ENCODE results near the gene OSBPL6. TPM values are rescaled to one million over a fixed set of nuclear protein-coding genes. Genes with fewer than 3 reads are reported as not detected.
"Not testable (repeated sequence)": the region's sequence is repeated elsewhere in the genome, so short reads cannot be mapped to it uniquely, and the experiment has no call there.

The OSBPL6 gene
- total RNA-seq (1 to 10 TPM; 1.2 to 1.6 TPM), polyA plus RNA-seq (0.33 TPM)

GRCh38 chr2:178193823-178194599 is at the start of gene OSBPL6:
TSS of gene OSBPL6 (plus strand) at chr2:178194512. CDS start at chr2:178306185, 111,673 bp downstream.
- no peaks in the 10 kb centered on the region for H3K36me3 Mint-ChIP-seq
- peak within 1 kb of the TSS; percentile 38 for H3K4me3 ChIP-seq (ENCODE audit: low read length)
- peak within 1 kb of the TSS; percentile 71 to 82 (median 78) for H3K4me3 Mint-ChIP-seq
- H3K9me3 ChIP-seq (ENCODE audit: low read length): no peaks in the 10 kb centered on the region
- POLR2A ChIA-PET: no interaction called here
- no peaks in the 10 kb centered on the region for H3K36me3 ChIP-seq (ENCODE audit: insufficient read depth, low read length)
- peak; percentile 12 to 56 (median 46) for DNase-seq
- peaks cover 34 to 60% of the 10 kb centered on the region in 2 donors for H3K27me3 Mint-ChIP-seq
- H3K4me1 Mint-ChIP-seq: peaks cover 15 to 31% (median 16%) of the 10 kb centered on the region in 3 donors
- CTCF ChIA-PET: no interaction called here
- peaks cover 6% of the 10 kb centered on the region for H3K27me3 ChIP-seq (ENCODE audit: insufficient read depth, low read length, poor library complexity, severe bottlenecking)
- H3K27ac ChIP-seq (ENCODE audit: low read depth, low read length): no peak within 1 kb of the TSS
- H3K4me1 ChIP-seq (ENCODE audit: insufficient read depth, low read length): peaks cover 6% of the 10 kb centered on the region
- H3K9me3 Mint-ChIP-seq: peaks cover 0 to 5% (median 0%) of the 10 kb centered on the region in 5 donors
- peak within 1 kb of the TSS in 3 of 8 donors; percentile 26 to 73 (median 44) for H3K27ac Mint-ChIP-seq

GRCh38 chr2:178152033-178152432 is 42.3 kb upstream of the OSBPL6 start:
- CTCF ChIA-PET: no interaction called here
- no peaks in the 10 kb centered on the region for H3K4me1 Mint-ChIP-seq

GRCh38 chr2:178152542-178152941 is 41.8 kb upstream of the OSBPL6 start:
- CTCF ChIA-PET: no interaction called here
- Mint-ChIP-seq H3K9me3 (peaks cover 0 to 9% (median 8%) of the 10 kb centered on the region in 5 donors), H3K4me1 (no peaks in the 10 kb centered on the region), H3K4me3 (no peak overlapping the region), H3K27me3 (peaks cover 16 to 38% of the 10 kb centered on the region in 2 donors), H3K27ac (no peak overlapping the region), H3K36me3 (peaks cover 0 to 3% (median 0%) of the 10 kb centered on the region in 3 donors)
- Histone ChIP-seq H3K9me3 (ENCODE audit: low read length) (no peaks in the 10 kb centered on the region), H3K4me1 (ENCODE audit: insufficient read depth, low read length) (no peaks in the 10 kb centered on the region), H3K27me3 (ENCODE audit: insufficient read depth, low read length, poor library complexity, severe bottlenecking) (peaks cover 4% of the 10 kb centered on the region), H3K27ac (ENCODE audit: low read depth, low read length) (no peak overlapping the region), H3K36me3 (ENCODE audit: insufficient read depth, low read length) (no peaks in the 10 kb centered on the region), H3K4me3 (ENCODE audit: low read length) (no peak overlapping the region)
- no peak for DNase-seq
- POLR2A ChIA-PET: no interaction called here

More at GRCh38 chr2:178152033-178152432, 42.3 kb upstream of the OSBPL6 start:
- DNase-seq: no peak
- peaks cover 4% of the 10 kb centered on the region for H3K27me3 ChIP-seq (ENCODE audit: insufficient read depth, low read length, poor library complexity, severe bottlenecking)
- no peak overlapping the region for H3K27ac Mint-ChIP-seq
- peaks cover 0 to 9% (median 8%) of the 10 kb centered on the region in 5 donors for H3K9me3 Mint-ChIP-seq
- H3K27ac ChIP-seq (ENCODE audit: low read depth, low read length): no peak overlapping the region
- POLR2A ChIA-PET: no interaction called here
- no peaks in the 10 kb centered on the region for H3K4me1 ChIP-seq (ENCODE audit: insufficient read depth, low read length)
- peaks cover 0 to 3% (median 0%) of the 10 kb centered on the region in 3 donors for H3K36me3 Mint-ChIP-seq
- H3K9me3 ChIP-seq (ENCODE audit: low read length): no peaks in the 10 kb centered on the region
- peaks cover 17 to 39% of the 10 kb centered on the region in 2 donors for H3K27me3 Mint-ChIP-seq
- no peaks in the 10 kb centered on the region for H3K36me3 ChIP-seq (ENCODE audit: insufficient read depth, low read length)
- H3K4me3 Mint-ChIP-seq: no peak overlapping the region
- no peak overlapping the region for H3K4me3 ChIP-seq (ENCODE audit: low read length)

- Histone ChIP-seq H3K27ac (ENCODE audit: low read depth, low read length) (no peak overlapping the region), H3K27me3 (ENCODE audit: insufficient read depth, low read length, poor library complexity, severe bottlenecking) (peaks cover 4% of the 10 kb centered on the region), H3K4me1 (ENCODE audit: insufficient read depth, low read length) (no peaks in the 10 kb centered on the region), H3K4me3 (ENCODE audit: low read length) (no peak overlapping the region), H3K9me3 (ENCODE audit: low read length) (no peaks in the 10 kb centered on the region), H3K36me3 (ENCODE audit: insufficient read depth, low read length) (no peaks in the 10 kb centered on the region)
- no peak overlapping the region for H3K4me3 Mint-ChIP-seq
- peaks cover 0 to 3% (median 0%) of the 10 kb centered on the region in 3 donors for H3K36me3 Mint-ChIP-seq
- ChIA-PET POLR2A (no interaction called here), CTCF (no interaction called here)
- no peak overlapping the region for H3K27ac Mint-ChIP-seq
- peaks cover 0 to 9% (median 8%) of the 10 kb centered on the region in 5 donors for H3K9me3 Mint-ChIP-seq
- no peaks in the 10 kb centered on the region for H3K4me1 Mint-ChIP-seq
- H3K27me3 Mint-ChIP-seq: peaks cover 13 to 35% of the 10 kb centered on the region in 2 donors
- DNase-seq: no peak
Observed at GRCh38 chr2:178152977-178153376, 41.3 kb upstream of the OSBPL6 start.

- POLR2A ChIA-PET; H3K4me3 ChIP-seq (ENCODE audit: low read length): not testable (repeated sequence)
Observed at GRCh38 chr2:178153878-178154277, 40.4 kb upstream of the OSBPL6 start.

GRCh38 chr2:178155524-178155923 is 38.8 kb upstream of the OSBPL6 start:
- Mint-ChIP-seq H3K27me3 (peaks cover 6 to 32% of the 10 kb centered on the region in 2 donors), H3K27ac (no peak overlapping the region), H3K36me3 (peaks cover 0 to 3% (median 0%) of the 10 kb centered on the region in 3 donors), H3K4me3 (no peak overlapping the region), H3K4me1 (no peaks in the 10 kb centered on the region), H3K9me3 (peaks cover 0 to 10% (median 8%) of the 10 kb centered on the region in 5 donors)
- CTCF ChIA-PET: no interaction called here
- H3K36me3 ChIP-seq (ENCODE audit: insufficient read depth, low read length): no peaks in the 10 kb centered on the region
- H3K9me3 ChIP-seq (ENCODE audit: low read length): no peaks in the 10 kb centered on the region
- POLR2A ChIA-PET: no interaction called here
- no peak overlapping the region for H3K4me3 ChIP-seq (ENCODE audit: low read length)
- H3K4me1 ChIP-seq (ENCODE audit: insufficient read depth, low read length): no peaks in the 10 kb centered on the region
- DNase-seq: no peak
- no peak overlapping the region for H3K27ac ChIP-seq (ENCODE audit: low read depth, low read length)
- H3K27me3 ChIP-seq (ENCODE audit: insufficient read depth, low read length, poor library complexity, severe bottlenecking): peaks cover 4% of the 10 kb centered on the region

More at GRCh38 chr2:178153878-178154277, 40.4 kb upstream of the OSBPL6 start:
- H3K36me3 Mint-ChIP-seq; H3K4me1 Mint-ChIP-seq; CTCF ChIA-PET; H3K9me3 ChIP-seq (ENCODE audit: low read length); H3K36me3 ChIP-seq (ENCODE audit: insufficient read depth, low read length); H3K27ac Mint-ChIP-seq; H3K4me1 ChIP-seq (ENCODE audit: insufficient read depth, low read length); DNase-seq; H3K9me3 Mint-ChIP-seq; H3K27me3 ChIP-seq (ENCODE audit: insufficient read depth, low read length, poor library complexity, severe bottlenecking); H3K4me3 Mint-ChIP-seq; H3K27ac ChIP-seq (ENCODE audit: low read depth, low read length): not testable (repeated sequence)
- H3K27me3 Mint-ChIP-seq: peaks cover 9 to 37% of the 10 kb centered on the region in 2 donors

- peaks cover 4% of the 10 kb centered on the region for H3K27me3 ChIP-seq (ENCODE audit: insufficient read depth, low read length, poor library complexity, severe bottlenecking)
- POLR2A ChIA-PET: no interaction called here
Observed at GRCh38 chr2:178157574-178157973, 36.7 kb upstream of the OSBPL6 start.

GRCh38 chr2:178159966-178160365 is 34.3 kb upstream of the OSBPL6 start:
- no peak for DNase-seq
- H3K4me3 ChIP-seq (ENCODE audit: low read length): no peak overlapping the region
- no peak overlapping the region for H3K27ac ChIP-seq (ENCODE audit: low read depth, low read length)
- no peaks in the 10 kb centered on the region for H3K4me1 ChIP-seq (ENCODE audit: insufficient read depth, low read length)
- Mint-ChIP-seq H3K27me3 (peaks cover 8 to 34% of the 10 kb centered on the region in 2 donors), H3K36me3 (peaks cover 0 to 3% (median 0%) of the 10 kb centered on the region in 3 donors), H3K27ac (no peak overlapping the region), H3K4me1 (no peaks in the 10 kb centered on the region), H3K4me3 (no peak overlapping the region), H3K9me3 (peaks cover 0 to 7% (median 6%) of the 10 kb centered on the region in 5 donors)
- H3K27me3 ChIP-seq (ENCODE audit: insufficient read depth, low read length, poor library complexity, severe bottlenecking): no peaks in the 10 kb centered on the region
- CTCF ChIA-PET: no interaction called here
- H3K36me3 ChIP-seq (ENCODE audit: insufficient read depth, low read length): no peaks in the 10 kb centered on the region
- POLR2A ChIA-PET: no interaction called here
- no peaks in the 10 kb centered on the region for H3K9me3 ChIP-seq (ENCODE audit: low read length)

More at GRCh38 chr2:178157574-178157973, 36.7 kb upstream of the OSBPL6 start:
- Histone ChIP-seq H3K36me3 (ENCODE audit: insufficient read depth, low read length) (no peaks in the 10 kb centered on the region), H3K27ac (ENCODE audit: low read depth, low read length) (no peak overlapping the region), H3K4me1 (ENCODE audit: insufficient read depth, low read length) (no peaks in the 10 kb centered on the region), H3K4me3 (ENCODE audit: low read length) (no peak overlapping the region), H3K9me3 (ENCODE audit: low read length) (no peaks in the 10 kb centered on the region)
- no peaks in the 10 kb centered on the region for H3K4me1 Mint-ChIP-seq
- H3K36me3 Mint-ChIP-seq: peaks cover 0 to 3% (median 0%) of the 10 kb centered on the region in 3 donors
- peaks cover 0 to 10% (median 8%) of the 10 kb centered on the region in 5 donors for H3K9me3 Mint-ChIP-seq
- no peak overlapping the region for H3K4me3 Mint-ChIP-seq
- no peak for DNase-seq
- H3K27ac Mint-ChIP-seq: no peak overlapping the region
- CTCF ChIA-PET: no interaction called here
- H3K27me3 Mint-ChIP-seq: peaks cover 3 to 38% of the 10 kb centered on the region in 2 donors
